ENCODE measurements around the gene UBP1. TPM values are rescaled to one million over a fixed set of nuclear protein-coding genes. Genes with fewer than 3 reads are reported as not detected.

The UBP1 gene
- total and polyA plus RNA-seq, 2 experiments from 2014 or later, result 33.5 to 50.3 TPM

DNA sequence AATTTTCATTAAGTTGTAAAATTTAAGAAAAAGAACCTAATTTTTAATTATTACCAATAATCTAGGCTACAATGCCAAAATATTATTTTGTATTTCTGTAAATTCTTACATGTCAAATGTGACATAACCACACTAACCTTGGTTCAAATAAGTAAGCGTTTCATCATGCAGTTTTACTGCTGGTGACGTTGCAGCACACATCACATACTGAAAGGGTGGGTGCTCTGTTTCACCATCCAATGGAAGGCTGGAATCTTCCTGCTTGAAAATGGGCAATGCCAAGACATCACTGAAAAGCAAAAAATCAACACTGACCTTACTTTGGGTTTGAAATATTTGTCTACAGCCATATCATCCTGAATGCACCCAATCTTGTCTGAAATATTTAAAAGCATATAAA is 14.8 kb downstream of the UBP1 start:
- no peak overlapping the region for H3K4me3 ChIP-seq
- peaks cover 47% of the 10 kb centered on the region for H4K20me1 ChIP-seq (ENCODE audit: insufficient read depth, poor library complexity, severe bottlenecking)
- no peak overlapping the region for H3K4me2 ChIP-seq
- no peak for TF ChIP-seq EZH2 (IDR thresholded peaks at IDR 0.05; ENCODE audit: borderline replicate concordance)
- TF ChIP-seq, protein P1, sequence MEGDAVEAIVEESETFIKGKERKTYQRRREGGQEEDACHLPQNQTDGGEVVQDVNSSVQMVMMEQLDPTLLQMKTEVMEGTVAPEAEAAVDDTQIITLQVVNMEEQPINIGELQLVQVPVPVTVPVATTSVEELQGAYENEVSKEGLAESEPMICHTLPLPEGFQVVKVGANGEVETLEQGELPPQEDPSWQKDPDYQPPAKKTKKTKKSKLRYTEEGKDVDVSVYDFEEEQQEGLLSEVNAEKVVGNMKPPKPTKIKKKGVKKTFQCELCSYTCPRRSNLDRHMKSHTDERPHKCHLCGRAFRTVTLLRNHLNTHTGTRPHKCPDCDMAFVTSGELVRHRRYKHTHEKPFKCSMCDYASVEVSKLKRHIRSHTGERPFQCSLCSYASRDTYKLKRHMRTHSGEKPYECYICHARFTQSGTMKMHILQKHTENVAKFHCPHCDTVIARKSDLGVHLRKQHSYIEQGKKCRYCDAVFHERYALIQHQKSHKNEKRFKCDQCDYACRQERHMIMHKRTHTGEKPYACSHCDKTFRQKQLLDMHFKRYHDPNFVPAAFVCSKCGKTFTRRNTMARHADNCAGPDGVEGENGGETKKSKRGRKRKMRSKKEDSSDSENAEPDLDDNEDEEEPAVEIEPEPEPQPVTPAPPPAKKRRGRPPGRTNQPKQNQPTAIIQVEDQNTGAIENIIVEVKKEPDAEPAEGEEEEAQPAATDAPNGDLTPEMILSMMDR (IDR thresholded peaks at IDR 0.05; ENCODE audit: poor library complexity), result no peak
- no peak for TF ChIP-seq EZH2phosphoT487 (IDR thresholded peaks at IDR 0.05; ENCODE audit: low read depth, severe bottlenecking, unreplicated experiment)
- H3K36me3 ChIP-seq (replicated peaks; ENCODE audit: insufficient read depth, low read depth), result no peaks in the 10 kb centered on the region
- H2AFZ ChIP-seq, result no peak overlapping the region
- no peak overlapping the region for H3K27ac ChIP-seq
- 86% methylated on average over 2 of the region's 2 CpGs for WGBS (ENCODE audit: low lambda C conversion rate, missing lambda C conversion rate)
- no peaks in the 10 kb centered on the region for H3K4me1 ChIP-seq (ENCODE audit: insufficient read depth)
- H3K9me3 ChIP-seq (ENCODE audit: low read depth), result no peaks in the 10 kb centered on the region
- H3K9me2 ChIP-seq (replicated peaks; ENCODE audit: insufficient read depth), result no peaks in the 10 kb centered on the region
- H3K79me2 ChIP-seq, result peaks cover 97% of the 10 kb centered on the region
- H3K27me3 ChIP-seq, result no peaks in the 10 kb centered on the region
- no peak for DNase-seq (ENCODE audit: low spot score)

DNA sequence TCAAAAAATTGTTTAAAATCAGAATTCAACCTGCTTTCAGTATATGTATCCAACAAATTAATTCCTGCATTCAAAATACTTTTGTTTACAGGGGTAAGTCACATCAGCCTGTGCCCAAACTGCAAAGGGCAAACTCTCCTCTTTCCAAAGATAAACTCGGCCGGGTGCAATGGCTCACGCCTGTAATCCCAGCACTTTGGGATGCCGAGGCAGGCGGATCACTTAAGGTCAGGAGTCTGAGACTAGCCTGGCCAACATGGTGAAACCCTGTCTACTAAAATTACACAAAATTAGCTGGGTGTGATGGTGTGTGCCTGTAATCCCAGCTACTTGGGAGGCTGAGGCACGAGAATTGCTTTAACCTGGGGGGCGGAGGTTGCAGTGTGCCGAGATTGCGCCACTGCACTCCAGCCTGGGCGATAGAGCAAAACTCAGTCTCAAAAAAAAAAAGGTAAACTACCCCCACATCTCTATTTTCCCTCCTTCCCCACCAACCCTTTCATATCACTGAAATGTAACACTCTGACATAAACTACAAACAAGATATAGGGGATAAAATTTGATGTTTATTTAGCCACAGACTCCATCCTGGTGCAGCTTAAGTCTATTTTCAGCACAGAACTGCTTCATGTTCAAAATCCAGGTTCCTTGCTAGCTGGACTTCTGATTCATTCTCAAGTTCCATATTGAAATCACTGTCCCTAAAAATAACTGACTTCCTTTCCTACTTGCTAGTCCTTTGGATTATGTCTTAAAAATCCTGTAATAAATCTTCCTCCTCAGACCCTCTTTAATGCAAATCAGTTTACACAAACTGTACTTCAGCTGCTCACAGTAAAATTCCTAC is 15.4 kb downstream of the UBP1 start:
- no peak for DNase-seq (ENCODE audit: low spot score)
- H3K9me3 ChIP-seq (ENCODE audit: low read depth), result no peaks in the 10 kb centered on the region
- H3K4me2 ChIP-seq, result no peak overlapping the region
- H3K27me3 ChIP-seq, result no peaks in the 10 kb centered on the region
- H3K4me1 ChIP-seq (ENCODE audit: insufficient read depth), result no peaks in the 10 kb centered on the region
- no peak overlapping the region for H2AFZ ChIP-seq
- peaks cover 41% of the 10 kb centered on the region for H4K20me1 ChIP-seq (ENCODE audit: insufficient read depth, poor library complexity, severe bottlenecking)
- no peaks in the 10 kb centered on the region for H3K9me2 ChIP-seq (replicated peaks; ENCODE audit: insufficient read depth)
- H3K27ac ChIP-seq, result no peak overlapping the region
- 88% methylated on average over 10 of the region's 10 CpGs for WGBS (ENCODE audit: low lambda C conversion rate, missing lambda C conversion rate)
- peaks cover 93% of the 10 kb centered on the region for H3K79me2 ChIP-seq
- no peaks in the 10 kb centered on the region for H3K36me3 ChIP-seq (replicated peaks; ENCODE audit: insufficient read depth, low read depth)
- H3K4me3 ChIP-seq, result no peak overlapping the region
- TF ChIP-seq EZH2phosphoT487 (IDR thresholded peaks at IDR 0.05; ENCODE audit: low read depth, severe bottlenecking, unreplicated experiment) (no peak), EZH2 (IDR thresholded peaks at IDR 0.05; ENCODE audit: borderline replicate concordance) (no peak)
- TF ChIP-seq, protein P1 (IDR thresholded peaks at IDR 0.05; ENCODE audit: poor library complexity), result no peak

DNA sequence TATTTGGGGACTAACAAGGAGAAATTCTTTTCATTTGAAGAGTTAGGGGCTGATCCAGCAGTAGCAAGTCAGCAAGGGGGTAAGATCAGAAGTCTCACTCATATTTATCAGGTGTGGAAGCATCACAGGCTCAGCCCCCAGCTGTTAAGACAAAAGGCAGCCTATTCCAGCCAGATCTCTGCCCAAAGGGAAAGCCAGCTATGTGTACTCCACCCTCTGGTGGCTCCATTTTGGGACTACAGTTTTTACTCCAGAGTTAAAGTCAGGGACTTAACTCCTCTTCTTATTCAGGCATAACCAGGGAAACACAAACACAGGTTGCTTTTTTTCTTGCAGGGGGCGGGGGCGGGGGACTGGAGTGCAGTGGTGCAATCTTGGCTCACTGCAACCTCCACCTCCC is 19.2 kb downstream of the UBP1 start:
- H3K27ac ChIP-seq, result no peak overlapping the region
- no peaks in the 10 kb centered on the region for H3K4me1 ChIP-seq (ENCODE audit: insufficient read depth)
- peaks cover 7% of the 10 kb centered on the region for H4K20me1 ChIP-seq (ENCODE audit: insufficient read depth, poor library complexity, severe bottlenecking)
- no peaks in the 10 kb centered on the region for H3K9me2 ChIP-seq (replicated peaks; ENCODE audit: insufficient read depth)
- DNase-seq (ENCODE audit: low spot score), result no peak
- WGBS (ENCODE audit: low lambda C conversion rate, missing lambda C conversion rate), result 95% methylated on average over 2 of the region's 2 CpGs
- H3K4me2 ChIP-seq, result no peak overlapping the region
- no peak overlapping the region for H2AFZ ChIP-seq
- H3K27me3 ChIP-seq, result no peaks in the 10 kb centered on the region
- H3K4me3 ChIP-seq, result no peak overlapping the region
- no peaks in the 10 kb centered on the region for H3K36me3 ChIP-seq (replicated peaks; ENCODE audit: insufficient read depth, low read depth)
- no peaks in the 10 kb centered on the region for H3K9me3 ChIP-seq (ENCODE audit: low read depth)
- H3K79me2 ChIP-seq, result peaks cover 81% of the 10 kb centered on the region
- TF ChIP-seq EZH2 (IDR thresholded peaks at IDR 0.05; ENCODE audit: borderline replicate concordance), result no peak

DNA sequence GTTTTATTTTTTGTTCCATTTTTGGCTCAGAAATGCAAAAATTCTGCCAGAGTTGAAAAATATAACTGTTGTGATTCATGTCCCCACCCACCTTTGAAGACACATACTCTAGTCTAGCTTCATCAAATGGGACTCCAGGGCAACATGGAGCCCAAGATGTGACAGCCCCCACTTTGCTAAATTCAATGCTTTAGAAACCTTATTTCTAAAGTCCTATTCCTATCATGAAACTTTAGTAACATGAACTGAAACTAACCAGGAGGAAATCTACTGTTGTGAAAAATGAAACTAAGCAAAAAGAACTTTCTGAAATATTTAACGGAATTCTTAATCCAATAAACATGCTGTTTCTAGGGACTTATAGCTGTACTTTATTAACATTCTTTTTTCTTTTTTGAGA is 20.3 kb downstream of the UBP1 start:
- Histone ChIP-seq H2AFZ (no peak overlapping the region), H3K4me1 (ENCODE audit: insufficient read depth) (no peaks in the 10 kb centered on the region), H3K27ac (no peak overlapping the region), H3K79me2 (peaks cover 76% of the 10 kb centered on the region), H3K9me3 (ENCODE audit: low read depth) (no peaks in the 10 kb centered on the region), H3K27me3 (no peaks in the 10 kb centered on the region), H3K36me3 (replicated peaks; ENCODE audit: insufficient read depth, low read depth) (no peaks in the 10 kb centered on the region), H3K4me3 (no peak overlapping the region), H4K20me1 (ENCODE audit: insufficient read depth, poor library complexity, severe bottlenecking) (no peaks in the 10 kb centered on the region), H3K9me2 (replicated peaks; ENCODE audit: insufficient read depth) (no peaks in the 10 kb centered on the region), H3K4me2 (no peak overlapping the region)
- no peak for DNase-seq (ENCODE audit: low spot score)
- TF ChIP-seq, protein P1 (IDR thresholded peaks at IDR 0.05; ENCODE audit: poor library complexity), result no peak
- TF ChIP-seq EZH2 (IDR thresholded peaks at IDR 0.05; ENCODE audit: borderline replicate concordance) (no peak), EZH2phosphoT487 (IDR thresholded peaks at IDR 0.05; ENCODE audit: low read depth, severe bottlenecking, unreplicated experiment) (no peak)
- WGBS (ENCODE audit: low lambda C conversion rate, missing lambda C conversion rate), result 96% methylated on average over 1 of the region's 1 CpG

Data from hepatocyte (in vitro differentiated cells).